H1 (cell line): ENCODE measurements around the gene TAF13. TPM values are rescaled to one million over a fixed set of nuclear protein-coding genes. Genes with fewer than 3 reads are reported as not detected.

Experiments used
- CTCF ChIA-PET: fragments of 300-600 bp; sonication (Branson Sonifier 250); formaldehyde crosslinking; loops from one replicate; lab custom pipeline; 2021; ENCODE audit not compliant: partially characterized antibody; lab: Charles Lee
- POLR2A ChIA-PET: fragments of 300-600 bp; sonication (Branson Sonifier 250); formaldehyde crosslinking; loops from one replicate; lab custom pipeline; 2021; ENCODE audit warnings: inconsistent platforms; ENCODE audit not compliant: partially characterized antibody; lab: Charles Lee
- DNase-seq, 2 experiments: peaks; one replicate each; pipeline versions ENCODE4 v3.0.0 to v3.0.0-alpha.2; 2010 to 2022; ENCODE audit warnings: low spot score in 2 of 2, low read depth in 1 of 2, mixed read lengths in 1 of 2
- FAIRE-seq: peaks from 2 replicates; lab custom pipeline; 2011; peaks lifted over from hg19 to GRCh38; lab: Jason Lieb, UNC
- H2AFZ ChIP-seq: 2 replicates; pipeline ENCODE4 v1.8.1; 2012; ENCODE audit warnings: low read length, inconsistent platforms
- H2AK5ac ChIP-seq: 2 replicates; pipeline ENCODE4 v1.6.1; 2013; ENCODE audit warnings: low read depth, low read length
- H2BK120ac ChIP-seq: replicated peaks from 2 replicates; pipeline ENCODE3; 2013; ENCODE audit warnings: low read depth, low read length, inconsistent platforms
- H2BK12ac ChIP-seq: 2 replicates; pipeline ENCODE4 v1.6.1; 2013; ENCODE audit warnings: low read depth, low read length
- H2BK15ac ChIP-seq: 2 replicates; pipeline ENCODE4 v1.6.1; 2013; ENCODE audit warnings: low read length
- H2BK20ac ChIP-seq: 2 replicates; pipeline ENCODE4 v1.6.1; 2013; ENCODE audit warnings: low read length
- H2BK5ac ChIP-seq: 2 replicates; pipeline ENCODE4 v1.6.1; 2013; ENCODE audit warnings: low read depth, low read length
- H3K14ac ChIP-seq: 2 replicates; pipeline ENCODE4 v1.6.1; 2013; ENCODE audit warnings: inconsistent platforms; ENCODE audit not compliant: insufficient read length
- H3K18ac ChIP-seq: 2 replicates; pipeline ENCODE4 v1.6.1; 2013; ENCODE audit warnings: low read length; ENCODE audit errors: extremely low read depth
- H3K23ac ChIP-seq: 2 replicates; pipeline ENCODE4 v1.6.1; 2013; ENCODE audit warnings: inconsistent platforms; ENCODE audit not compliant: insufficient read length
- H3K23me2 ChIP-seq: 2 replicates; pipeline ENCODE4 v1.6.1; 2013; ENCODE audit warnings: low read depth, low read length
- H3K27ac ChIP-seq: 2 replicates; pipeline ENCODE4 v1.6.1; 2011; ENCODE audit warnings: low read depth, low read length, inconsistent platforms
- H3K27me3 ChIP-seq, 4 experiments: replicated peaks in 1 of 4; 1 replicate in 1 of 4; 2 replicates in 3 of 4; pipeline versions ENCODE4 v1.6.1 to v1.8.1; 2011 to 2013; ENCODE audit warnings: low read length in 3 of 4, mild to moderate bottlenecking in 3 of 4, inconsistent platforms in 2 of 4, mixed read lengths in 2 of 4, moderate library complexity in 1 of 4; ENCODE audit not compliant: control insufficient read depth in 3 of 4, insufficient read depth in 3 of 4; ENCODE audit errors: extremely low read depth in 1 of 4
- H3K36me3 ChIP-seq, 4 experiments: 2 replicates each; pipeline versions ENCODE4 v1.6.1 to v1.8.1; 2011 to 2013; ENCODE audit warnings: mild to moderate bottlenecking in 4 of 4, low read length in 3 of 4, moderate library complexity in 2 of 4, control low read depth in 1 of 4, inconsistent platforms in 1 of 4; ENCODE audit not compliant: insufficient read depth in 4 of 4, control insufficient read depth in 2 of 4
- H3K4ac ChIP-seq: replicated peaks from 2 replicates; pipeline ENCODE3; 2013; ENCODE audit warnings: low read length, low read depth, mixed read lengths, inconsistent platforms; ENCODE audit not compliant: insufficient read length
- H3K4me1 ChIP-seq, 4 experiments: replicated peaks in 1 of 4; 1 replicate in 1 of 4; 2 replicates in 3 of 4; pipeline versions ENCODE4 v1.6.1 to v1.8.1; 2011 to 2013; ENCODE audit warnings: low read length in 3 of 4, inconsistent platforms in 2 of 4, mixed read lengths in 1 of 4; ENCODE audit not compliant: insufficient read depth in 4 of 4, control insufficient read depth in 3 of 4
- H3K4me2 ChIP-seq, 2 experiments: 2 replicates each; pipeline versions ENCODE4 v1.6.1 to v1.8.1; 2011 to 2013; ENCODE audit warnings: low read depth in 2 of 2, low read length in 2 of 2, control low read depth in 1 of 2, inconsistent platforms in 1 of 2, mild to moderate bottlenecking in 1 of 2; ENCODE audit not compliant: insufficient read depth in 1 of 2
- H3K4me3 ChIP-seq, 4 experiments: fragments of 200-600, 300-600 bp in 1 of 4; sonication (generic), shearing (Covaris generic), sonication (Bioruptor Twin) in 1 of 4; 2 replicates each; pipeline versions ENCODE4 v1.5.1 to v1.8.1; 2011 to 2016; ENCODE audit warnings: low read length in 4 of 4, low read depth in 3 of 4, control low read depth in 2 of 4, inconsistent platforms in 2 of 4, mild to moderate bottlenecking in 2 of 4, mixed read lengths in 1 of 4, moderate library complexity in 1 of 4; ENCODE audit not compliant: insufficient read depth in 2 of 4; ENCODE audit errors: extremely low read depth in 1 of 4
- H3K56ac ChIP-seq: replicated peaks from 2 replicates; pipeline ENCODE3; 2013; ENCODE audit warnings: low read depth, mild to moderate bottlenecking, mixed read lengths, low read length, inconsistent platforms; ENCODE audit not compliant: insufficient read length
- H3K79me1 ChIP-seq: 2 replicates; pipeline ENCODE4 v1.6.1; 2013; ENCODE audit warnings: low read depth, low read length, control low read depth
- H3K79me2 ChIP-seq, 2 experiments: 2 replicates each; pipeline versions ENCODE4 v1.6.1 to v1.8.1; 2012 to 2013; ENCODE audit warnings: low read length in 2 of 2, mild to moderate bottlenecking in 2 of 2, inconsistent platforms in 1 of 2; ENCODE audit not compliant: insufficient read depth in 2 of 2, control insufficient read depth in 1 of 2
- H3K9ac ChIP-seq, 4 experiments: replicated peaks in 1 of 4; 1 replicate in 1 of 4; 2 replicates in 3 of 4; pipeline versions ENCODE4 v1.6.1 to v1.8.1; 2011 to 2013; ENCODE audit warnings: low read depth in 3 of 4, low read length in 3 of 4, control low read depth in 2 of 4, mild to moderate bottlenecking in 2 of 4, moderate library complexity in 2 of 4, inconsistent platforms in 1 of 4; ENCODE audit errors: extremely low read depth in 1 of 4
- H3K9me3 ChIP-seq, 2 experiments: 2 replicates each; pipeline versions ENCODE4 v1.6.1 to v1.8.1; 2012 to 2013; ENCODE audit warnings: mild to moderate bottlenecking in 2 of 2, moderate library complexity in 2 of 2, control low read depth in 1 of 2, inconsistent platforms in 1 of 2, low read depth in 1 of 2, low read length in 1 of 2, mixed read lengths in 1 of 2; ENCODE audit not compliant: insufficient read depth in 2 of 2
- H4K20me1 ChIP-seq, 2 experiments: replicated peaks in 1 of 2; 2 replicates each; pipeline versions ENCODE3 to v1.8.1; 2011 to 2013; ENCODE audit warnings: inconsistent platforms in 2 of 2, low read length in 2 of 2, mild to moderate bottlenecking in 1 of 2; ENCODE audit not compliant: insufficient read depth in 2 of 2, control insufficient read depth in 1 of 2
- H4K5ac ChIP-seq: 2 replicates; pipeline ENCODE4 v1.6.1; 2013; ENCODE audit warnings: low read length, low read depth, mixed read lengths, inconsistent platforms; ENCODE audit not compliant: insufficient read length
- H4K8ac ChIP-seq: 2 replicates; pipeline ENCODE4 v1.8.0; 2013; ENCODE audit warnings: mild to moderate bottlenecking, moderate library complexity, low read length, inconsistent platforms; ENCODE audit not compliant: insufficient read depth; ENCODE audit errors: extremely low read depth
- H4K91ac ChIP-seq: replicated peaks from 2 replicates; pipeline ENCODE3; 2013; ENCODE audit warnings: low read length, mixed read lengths, inconsistent platforms; ENCODE audit not compliant: insufficient read length
- ASH2L ChIP-seq: fragments of 200-600, 300-600 bp; sonication (generic); IDR thresholded peaks from one replicate; pipeline ENCODE4 v1.7.1; 2017; ENCODE audit warnings: low read length
- CHD2 ChIP-seq: IDR thresholded peaks from 2 replicates; pipeline ENCODE4 v1.6.1; 2012; ENCODE audit warnings: low read length, improper control_type of control experiment
- CTBP2 ChIP-seq: IDR thresholded peaks from 2 replicates; pipeline ENCODE4 v1.7.0; 2011; ENCODE audit warnings: borderline replicate concordance, mild to moderate bottlenecking, moderate library complexity, mixed read lengths, low read length; ENCODE audit not compliant: insufficient read depth, insufficient read length
- EP300 ChIP-seq, 2 experiments: IDR thresholded peaks; 1 replicate in 1 of 2; 2 replicates in 1 of 2; pipeline ENCODE4 v1.6.1; 2011 to 2012; ENCODE audit warnings: low read depth in 2 of 2, low read length in 2 of 2, mild to moderate bottlenecking in 2 of 2, borderline replicate concordance in 1 of 2, inconsistent platforms in 1 of 2, moderate library complexity in 1 of 2
- KDM1A ChIP-seq: fragments of 200-600, 300-600 bp; sonication (generic); IDR thresholded peaks from 2 replicates; pipeline ENCODE4 v1.7.1; 2016; ENCODE audit warnings: mild to moderate bottlenecking, low read length, borderline replicate concordance
- RBBP5 ChIP-seq: IDR thresholded peaks from 2 replicates; pipeline ENCODE4 v1.7.1; 2012; ENCODE audit warnings: low read depth, mild to moderate bottlenecking, inconsistent platforms, low read length, moderate library complexity, borderline replicate concordance
- SIRT6 ChIP-seq: IDR thresholded peaks from one replicate; pipeline ENCODE4 v1.7.1; 2012; ENCODE audit warnings: low read length, inconsistent platforms
- SP1 ChIP-seq: IDR thresholded peaks from 2 replicates; pipeline ENCODE4 v1.6.1; 2011; ENCODE audit warnings: low read depth, low read length
- TCF12 ChIP-seq: IDR thresholded peaks from 2 replicates; pipeline ENCODE4 v1.6.1; 2011; ENCODE audit warnings: low read depth, mild to moderate bottlenecking, low read length
- WGBS, 2 experiments: shearing (Covaris generic) in 1 of 2; methylation state at CpG; one replicate each; pipeline versions ENCODE4 v1.1.6 to v1.1.7; 2013 to 2015; ENCODE audit warnings: low lambda C conversion rate in 2 of 2, mixed read lengths in 2 of 2, inconsistent platforms in 1 of 2, low coverage in 1 of 2, missing lambda C conversion rate in 1 of 2; ENCODE audit not compliant: insufficient replicate concordance in 2 of 2, insufficient coverage in 1 of 2, insufficient read length in 1 of 2; ENCODE audit errors: extremely low coverage in 1 of 2, missing lambda C conversion rate in 1 of 2; 5-methylcytosine and 5-hydroxymethylcytosine counted together
- polyA plus RNA-seq, 7 experiments: library from polyadenylated mRNA; depleted of rRNA in 3 of 7; stranded (reverse) in 5 of 7; unstranded in 2 of 7; fragments of >200 nt in 5 of 7; fragments of 200-250 nt in 2 of 7; gene quantifications; 1 replicate in 5 of 7; 2 replicates in 1 of 7; 4 replicates in 1 of 7; pipeline versions ENCODE4 v1.2.1 to v1.2.3, GENCODE V29; 2011 to 2013; ENCODE audit warnings: missing spikeins in 2 of 7, mixed read lengths in 2 of 7
- total RNA-seq: library from RNA; stranded (reverse); fragmentation: NEBNext Ultra II Directional; extraction: Animal tissue kit (Norgen Biotek cat#: 25700); gene quantifications from 2 replicates; pipeline ENCODE4 v1.2.1, GENCODE V29; 2021
- TF ChIP-seq, protein P1 (sequence below): IDR thresholded peaks from 2 replicates; pipeline ENCODE4 v1.6.1; 2012; ENCODE audit warnings: inconsistent platforms
- TF ChIP-seq, protein P2 (sequence below), 3 experiments: IDR thresholded peaks; 1 replicate in 2 of 3; 2 replicates in 1 of 3; pipeline versions ENCODE4 v1.5.1 to v1.6.1; 2011; ENCODE audit warnings: low read length in 3 of 3, mild to moderate bottlenecking in 3 of 3, inconsistent platforms in 2 of 3, low read depth in 1 of 3, moderate library complexity in 1 of 3; ENCODE audit not compliant: insufficient read depth in 1 of 3; ENCODE audit errors: control extremely low read depth in 1 of 3

Gene TAF13
- total and polyA plus RNA-seq, 2 of the 8 experiments (the other 6 are each of a cell fraction or from before 2014, with no cell fraction given) = 13.1 to 41.7 TPM

DNA sequence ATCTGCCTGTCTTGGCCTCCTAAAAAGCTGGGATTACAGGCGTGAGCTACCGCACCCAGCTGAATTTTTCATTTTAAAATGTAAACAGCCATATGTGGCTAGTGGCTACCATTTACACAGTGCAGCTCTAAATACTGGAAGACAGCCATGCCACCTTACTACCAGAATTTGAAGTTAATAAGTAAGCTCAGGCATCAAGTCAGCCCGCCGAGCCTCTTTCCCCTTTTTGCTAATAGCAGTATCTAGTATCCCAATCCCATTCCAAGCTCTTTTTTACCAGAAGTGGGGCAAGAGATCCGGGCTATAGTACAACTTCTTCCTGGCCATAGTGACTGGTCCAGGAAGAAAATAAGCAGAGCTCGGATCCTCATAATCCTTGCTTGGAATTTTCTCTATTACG is 15.1 kb downstream of the TAF13 start:
- H4K20me1 ChIP-seq = no peaks in the 10 kb centered on the region
- no peak overlapping the region for H3K23ac ChIP-seq
- no peak overlapping the region for H3K14ac ChIP-seq
- H3K9ac ChIP-seq = no peak overlapping the region
- WGBS, 2 experiments = 85% methylated on average over 7 of the region's 7 CpGs; no CpG with 5 or more reads in 1 of the 2 experiments
- no peak overlapping the region for H2BK120ac ChIP-seq
- no peak overlapping the region for H4K91ac ChIP-seq
- H4K5ac ChIP-seq = no peak overlapping the region
- H4K8ac ChIP-seq = no peak overlapping the region
- no peak overlapping the region for H3K18ac ChIP-seq
- no peak overlapping the region for H2AK5ac ChIP-seq
- H3K36me3 ChIP-seq = peaks cover 0 to 18% (median 6%) of the 10 kb centered on the region in 4 experiments; a peak in 6 of 8 replicates
- CTCF ChIA-PET = interaction anchor here (0.6 to 0.8 kb wide), 3 partner anchors 11 to 439 kb away, joined by 3 read pairs; no protein-coding TSS in a partner anchor
- H3K79me1 ChIP-seq = no peaks in the 10 kb centered on the region
- H3K27me3 ChIP-seq = no peaks in the 10 kb centered on the region
- H3K79me2 ChIP-seq = no peaks in the 10 kb centered on the region
- H2AFZ ChIP-seq = no peak overlapping the region
- no peak overlapping the region for H3K4me3 ChIP-seq
- H3K9me3 ChIP-seq = no peaks in the 10 kb centered on the region
- H2BK15ac ChIP-seq = no peak overlapping the region
- no peak overlapping the region for H3K4ac ChIP-seq
- no peaks in the 10 kb centered on the region for H3K4me1 ChIP-seq
- no peaks in the 10 kb centered on the region for H3K23me2 ChIP-seq
- FAIRE-seq (no peak), DNase-seq (no peak)
- TF ChIP-seq KDM1A (no peak), TCF12 (no peak), RBBP5 (no peak), CTBP2 (no peak), SP1 (no peak), EP300 (IDR thresholded peaks at IDR 0.05; ENCODE audit: borderline replicate concordance in 1 of 2, low read depth in 2 of 2, low read length in 2 of 2) (no peak), SIRT6 (no peak), ASH2L (no peak), CHD2 (no peak)
- TF ChIP-seq, protein P1, sequence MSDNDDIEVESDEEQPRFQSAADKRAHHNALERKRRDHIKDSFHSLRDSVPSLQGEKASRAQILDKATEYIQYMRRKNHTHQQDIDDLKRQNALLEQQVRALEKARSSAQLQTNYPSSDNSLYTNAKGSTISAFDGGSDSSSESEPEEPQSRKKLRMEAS = no peak
- TF ChIP-seq, protein P2, sequence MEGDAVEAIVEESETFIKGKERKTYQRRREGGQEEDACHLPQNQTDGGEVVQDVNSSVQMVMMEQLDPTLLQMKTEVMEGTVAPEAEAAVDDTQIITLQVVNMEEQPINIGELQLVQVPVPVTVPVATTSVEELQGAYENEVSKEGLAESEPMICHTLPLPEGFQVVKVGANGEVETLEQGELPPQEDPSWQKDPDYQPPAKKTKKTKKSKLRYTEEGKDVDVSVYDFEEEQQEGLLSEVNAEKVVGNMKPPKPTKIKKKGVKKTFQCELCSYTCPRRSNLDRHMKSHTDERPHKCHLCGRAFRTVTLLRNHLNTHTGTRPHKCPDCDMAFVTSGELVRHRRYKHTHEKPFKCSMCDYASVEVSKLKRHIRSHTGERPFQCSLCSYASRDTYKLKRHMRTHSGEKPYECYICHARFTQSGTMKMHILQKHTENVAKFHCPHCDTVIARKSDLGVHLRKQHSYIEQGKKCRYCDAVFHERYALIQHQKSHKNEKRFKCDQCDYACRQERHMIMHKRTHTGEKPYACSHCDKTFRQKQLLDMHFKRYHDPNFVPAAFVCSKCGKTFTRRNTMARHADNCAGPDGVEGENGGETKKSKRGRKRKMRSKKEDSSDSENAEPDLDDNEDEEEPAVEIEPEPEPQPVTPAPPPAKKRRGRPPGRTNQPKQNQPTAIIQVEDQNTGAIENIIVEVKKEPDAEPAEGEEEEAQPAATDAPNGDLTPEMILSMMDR (IDR thresholded peaks at IDR 0.05; ENCODE audit: control extremely low read depth in 1 of 3, insufficient read depth in 1 of 3, low read depth in 1 of 3, low read length in 3 of 3) = no peak
- H3K27ac ChIP-seq = no peak overlapping the region
- POLR2A ChIA-PET = interaction anchor here (0.8 to 1.7 kb wide), 6 partner anchors 9 to 44 kb away, joined by 3 to 9 read pairs (median 5); partner anchors contain the start of gene TMEM167B
- H3K4me2 ChIP-seq = no peak overlapping the region
- no peak overlapping the region for H3K56ac ChIP-seq
- H2BK5ac ChIP-seq = no peak overlapping the region
- H2BK12ac ChIP-seq = no peak overlapping the region
- no peak overlapping the region for H2BK20ac ChIP-seq
